Adipose tissue (tissue), 3 donors: ENCODE measurements around the gene CD14. TPM values are rescaled to one million over a fixed set of nuclear protein-coding genes. Genes with fewer than 3 reads are reported as not detected.
"Not testable (repeated sequence)": the region's sequence is repeated elsewhere in the genome, so short reads cannot be mapped to it uniquely, and the experiment has no call there.

Experiments
- H3K27ac ChIP-seq: one replicate; pipeline ENCODE4 v1.5.1; 2013; ENCODE audit warnings: low read depth, low read length
- WGBS, 3 donors: extraction: QIAGEN DNeasy Blood & Tissue Kit; methylation state at CpG; one replicate each; pipeline ENCODE4 v1.1.7; 2013; 5-methylcytosine and 5-hydroxymethylcytosine counted together
- polyA plus RNA-seq, 3 donors: library from polyadenylated mRNA; stranded (reverse); fragments of 200-250 nt; gene quantifications; one replicate each; pipeline ENCODE4 v1.2.3, GENCODE V29; 2013
- donor health status: healthy with polysubstance abuse.
- donor health status: Bipolar disorder and iron deficiency.
- donor health status: healthy.

The CD14 gene
- 100 to 1,000 TPM in 1 of 3 donors, 10 to 100 TPM in 2; 14.1 to 162 (median 73.4) TPM for polyA plus RNA-seq

- H3K27ac ChIP-seq: no peak within 1 kb of the TSS
- 7 to 18% (median 7%) methylated on average over 16 of the region's 16 CpGs for WGBS, 3 donors
Observed at GRCh38 chr5:140633021-140633471, at the start of gene CD14. TSS of gene CD14 (minus strand) at chr5:140633175. CDS start at chr5:140633071, 104 bp downstream.

GRCh38 chr5:140678993-140679392, 46.0 kb upstream of the CD14 start:
- H3K27ac ChIP-seq: no peak overlapping the region
- WGBS, 3 donors: 96 to 98% (median 97%) methylated on average over 7 of the region's 7 CpGs

GRCh38 chr5:140677947-140678346, 45.0 kb upstream of the CD14 start:
- no peak overlapping the region for H3K27ac ChIP-seq
- 78 to 96% (median 94%) methylated on average over 3 of the region's 3 CpGs for WGBS, 3 donors

GRCh38 chr5:140674629-140675028, 41.7 kb upstream of the CD14 start:
- H3K27ac ChIP-seq: no peak overlapping the region
- WGBS, 3 donors: 91 to 94% (median 92%) methylated on average over 4 of the region's 4 CpGs

GRCh38 chr5:140674211-140674610, 41.2 kb upstream of the CD14 start:
- WGBS, 3 donors: 85 to 86% (median 85%) methylated on average over 2 of the region's 2 CpGs
- no peak overlapping the region for H3K27ac ChIP-seq

- H3K27ac ChIP-seq: no peak within 1 kb of the TSS
- WGBS, 3 donors: 85 to 92% (median 89%) methylated on average over 33 to 45 of the region's 45 CpGs
Observed at GRCh38 chr5:140673187-140673976, 40.4 kb upstream of the CD14 start, which contains the start of gene DND1. TSS of gene DND1 (minus strand) at chr5:140673576. CDS start at chr5:140673542, 34 bp downstream.

GRCh38 chr5:140672455-140673186, 39.6 kb upstream of the CD14 start:
- H3K27ac ChIP-seq: no peak overlapping the region
- WGBS, 3 donors: 48 to 72% (median 69%) methylated on average over 67 to 70 of the region's 70 CpGs

- H3K27ac ChIP-seq: no peak overlapping the region
- 96 to 99% (median 97%) methylated on average over 5 to 6 of the region's 7 CpGs for WGBS, 3 donors
Observed at GRCh38 chr5:140671472-140672125, 38.6 kb upstream of the CD14 start.

GRCh38 chr5:140671035-140671434, 38.1 kb upstream of the CD14 start:
- 92 to 98% (median 92%) methylated on average over 3 to 4 of the region's 4 CpGs for WGBS, 3 donors

GRCh38 chr5:140664359-140665119, 31.6 kb upstream of the CD14 start, which contains the start of gene WDR55:
TSS of gene WDR55 (plus strand) at chr5:140664904. CDS start at chr5:140664913, 9 bp downstream.
- peak within 1 kb of the TSS; percentile 71 for H3K27ac ChIP-seq
- 0 to 1% (median 0%) methylated on average over 54 of the region's 54 CpGs for WGBS, 3 donors

More at GRCh38 chr5:140671035-140671434, 38.1 kb upstream of the CD14 start:
- not testable (repeated sequence) for H3K27ac ChIP-seq

GRCh38 chr5:140664030-140664358, 31.0 kb upstream of the CD14 start:
- WGBS, 3 donors: 2 to 15% (median 11%) methylated on average over 17 to 18 of the region's 18 CpGs
- peak overlapping the region; percentile 71 for H3K27ac ChIP-seq

- 86 to 92% (median 89%) methylated on average over 6 of the region's 6 CpGs for WGBS, 3 donors
- not testable (repeated sequence) for H3K27ac ChIP-seq
Observed at GRCh38 chr5:140660371-140660770, 27.4 kb upstream of the CD14 start.

GRCh38 chr5:140658870-140659269, 25.9 kb upstream of the CD14 start:
- WGBS, 3 donors: 97% methylated on average over 17 of the region's 17 CpGs
- no peak overlapping the region for H3K27ac ChIP-seq

GRCh38 chr5:140647042-140647419, 14.1 kb upstream of the CD14 start:
- no peak overlapping the region for H3K27ac ChIP-seq
- 0 to 1% (median 1%) methylated on average over 27 of the region's 27 CpGs for WGBS, 3 donors

GRCh38 chr5:140642718-140643117, 9.7 kb upstream of the CD14 start:
- WGBS, 3 donors: 54 to 70% (median 57%) methylated on average over 3 of the region's 3 CpGs
- no peak overlapping the region for H3K27ac ChIP-seq

GRCh38 chr5:140641716-140642115, 8.7 kb upstream of the CD14 start:
- H3K27ac ChIP-seq: no peak overlapping the region
- WGBS, 3 donors: 89 to 91% (median 90%) methylated on average over 8 of the region's 8 CpGs

- peak within 1 kb of the TSS; percentile 41 for H3K27ac ChIP-seq
- 0 to 1% (median 0%) methylated on average over 57 to 63 of the region's 63 CpGs for WGBS, 3 donors
Observed at GRCh38 chr5:140639148-140639981, 6.4 kb upstream of the CD14 start, which contains the start of gene TMCO6. TSS of gene TMCO6 (plus strand) at chr5:140639451. CDS start at chr5:140639528, 77 bp downstream.
